ENCODE data around the gene NLRP12. TPM values are rescaled to one million over a fixed set of nuclear protein-coding genes. Genes with fewer than 3 reads are reported as not detected.

Gene NLRP12
- total RNA-seq, 4 donors from 2014 or later = 0.04 to 0.23 TPM; not detected in 2

DNA sequence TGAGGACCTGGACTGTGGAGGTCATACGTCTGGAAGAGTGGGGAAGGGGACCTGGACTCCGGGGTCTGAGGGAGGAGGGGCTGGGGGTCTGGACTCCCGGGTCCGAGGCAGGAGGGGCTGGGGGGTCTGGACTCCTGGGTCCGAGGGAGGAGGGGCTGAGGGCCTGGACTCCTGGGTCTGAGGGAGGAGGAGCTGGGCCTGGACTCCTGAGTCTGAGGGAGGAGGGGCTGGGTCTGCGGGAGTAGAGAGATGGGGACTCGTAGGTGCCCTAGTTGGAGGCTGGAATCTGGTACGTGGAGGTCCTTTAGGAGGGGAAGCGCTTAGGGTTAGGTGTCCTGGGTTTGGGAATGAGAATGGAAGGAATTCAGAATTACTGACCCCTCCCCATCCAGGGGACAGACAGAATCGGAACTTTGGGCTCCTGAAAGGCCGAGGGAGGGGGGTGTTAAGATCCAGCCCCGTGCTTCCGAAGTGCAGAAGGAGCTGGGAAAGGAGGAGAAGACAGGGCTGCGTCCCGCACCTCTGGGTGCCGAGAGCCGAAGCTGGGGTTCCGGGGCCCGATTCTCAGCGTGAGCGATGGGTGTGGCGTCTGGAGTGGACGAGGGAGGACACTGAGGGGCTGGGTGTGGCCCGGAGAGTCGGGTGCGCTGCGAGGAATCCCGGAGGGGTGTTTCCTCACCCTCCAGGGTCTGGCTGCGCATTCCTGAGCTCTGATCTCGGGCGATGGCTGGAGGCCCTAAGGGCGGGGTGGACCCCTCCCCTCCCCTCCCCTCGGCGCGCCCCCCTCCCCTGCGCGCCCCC, 44.2 kb upstream of the NLRP12 start:
- WGBS, 2 donors = 0 to 1% methylated on average over 28 to 35 of the region's 37 CpGs
- intact Hi-C loops (cut with DNase I; ENCODE audit: low total_unique reads) = no loop called here
- TF ChIP-seq POLR2A (IDR thresholded peaks at IDR 0.05) (no peak), CTCF (IDR thresholded peaks at IDR 0.05) (no peak)
- DNase-seq (ENCODE audit: low spot score in 2 of 2) = peak; percentile 56 to 95
- peak overlapping the region; percentile 56 for H3K4me3 ChIP-seq (ENCODE audit: low read depth, poor library complexity, severe bottlenecking)

DNA sequence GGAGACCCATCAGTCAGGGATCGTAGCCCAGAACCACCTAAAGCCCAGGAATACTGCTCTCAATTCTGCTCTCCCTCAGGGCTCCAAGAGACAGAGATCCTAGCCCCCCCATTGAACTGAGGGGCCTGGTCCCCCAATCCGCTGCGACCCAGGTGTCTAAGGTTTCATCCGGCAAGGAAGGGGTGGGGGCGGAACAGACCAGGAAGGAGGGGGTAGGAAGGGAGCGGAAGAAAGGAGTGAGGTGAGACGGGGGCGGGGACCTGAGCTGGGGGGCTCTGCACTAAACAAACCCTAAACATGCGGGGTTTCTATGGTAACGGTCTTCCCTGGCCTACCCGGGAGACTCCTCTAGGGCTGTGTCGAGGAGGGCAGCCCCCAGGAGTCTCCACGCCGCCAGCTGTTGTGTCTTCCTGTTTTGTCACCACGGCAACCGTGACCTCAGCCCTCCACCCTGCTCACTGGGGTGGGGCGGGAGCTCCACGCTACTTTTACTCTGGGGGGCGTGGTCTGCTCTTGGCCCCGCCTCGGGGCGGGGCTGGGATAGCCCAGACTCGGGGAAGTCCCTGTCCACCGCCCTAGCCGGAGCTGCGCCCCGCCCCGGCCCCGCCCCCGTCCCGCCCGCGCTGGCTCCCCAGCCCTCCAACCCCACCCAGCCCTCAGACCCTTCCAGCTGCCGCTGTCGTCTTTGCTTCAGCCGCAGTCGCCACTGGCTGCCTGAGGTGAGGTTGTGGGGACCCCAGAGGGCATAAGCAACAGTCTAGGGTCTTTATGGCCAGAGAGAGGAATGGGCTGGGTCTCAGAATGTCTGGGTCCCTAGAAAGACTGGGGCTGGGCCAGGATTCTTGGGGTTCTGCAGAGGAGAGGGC, 43.3 kb upstream of the NLRP12 start, which contains the start of gene MYADM:
Gene MYADM, plus strand, starts transcription at position 659 of the 866 bp plus-strand sequence. CDS start 5,647 bp downstream, outside the sequence.
- H3K4me3 ChIP-seq (ENCODE audit: low read depth, poor library complexity, severe bottlenecking) = peak within 1 kb of the TSS; percentile 56
- whole genome bisulfite sequencing, 2 donors = 1 to 2% methylated on average over 12 to 28 of the region's 37 CpGs
- peak in 1 of 2 donors; percentile 46 for TF ChIP-seq POLR2A (IDR thresholded peaks at IDR 0.05)
- no peak for TF ChIP-seq CTCF (IDR thresholded peaks at IDR 0.05)
- DNase-seq (ENCODE audit: low spot score in 2 of 2) = peak; percentile 99 to 100
- intact Hi-C loops (cut with DNase I; ENCODE audit: low total_unique reads) = no loop called here

DNA sequence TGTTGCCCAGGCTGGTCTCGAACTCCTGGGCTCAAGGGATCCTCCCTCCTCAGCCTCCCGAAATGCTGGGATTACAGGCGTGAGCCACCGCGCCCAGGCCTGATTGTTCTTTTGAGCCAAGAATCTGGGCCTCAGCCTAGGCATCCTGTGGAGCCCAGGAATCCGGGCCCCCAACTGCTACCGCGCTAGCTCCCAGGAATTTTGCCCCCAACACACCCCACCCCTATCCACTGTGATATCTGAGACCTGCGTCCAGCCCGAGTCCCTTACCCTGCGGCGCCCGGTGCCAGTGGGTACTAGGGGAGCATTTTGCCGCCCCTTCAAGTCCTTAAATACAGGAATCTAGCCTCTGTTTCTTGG, 42.7 kb upstream of the NLRP12 start:
- TF ChIP-seq POLR2A (IDR thresholded peaks at IDR 0.05) (no peak), CTCF (IDR thresholded peaks at IDR 0.05) (no peak)
- intact Hi-C loops (cut with DNase I; ENCODE audit: low total_unique reads) = no loop called here
- no peak for DNase-seq (ENCODE audit: low spot score in 2 of 2)
- 8 to 9% methylated on average over 14 of the region's 14 CpGs for WGBS, 2 donors
- H3K4me3 ChIP-seq (ENCODE audit: low read depth, poor library complexity, severe bottlenecking) = no peak overlapping the region

DNA sequence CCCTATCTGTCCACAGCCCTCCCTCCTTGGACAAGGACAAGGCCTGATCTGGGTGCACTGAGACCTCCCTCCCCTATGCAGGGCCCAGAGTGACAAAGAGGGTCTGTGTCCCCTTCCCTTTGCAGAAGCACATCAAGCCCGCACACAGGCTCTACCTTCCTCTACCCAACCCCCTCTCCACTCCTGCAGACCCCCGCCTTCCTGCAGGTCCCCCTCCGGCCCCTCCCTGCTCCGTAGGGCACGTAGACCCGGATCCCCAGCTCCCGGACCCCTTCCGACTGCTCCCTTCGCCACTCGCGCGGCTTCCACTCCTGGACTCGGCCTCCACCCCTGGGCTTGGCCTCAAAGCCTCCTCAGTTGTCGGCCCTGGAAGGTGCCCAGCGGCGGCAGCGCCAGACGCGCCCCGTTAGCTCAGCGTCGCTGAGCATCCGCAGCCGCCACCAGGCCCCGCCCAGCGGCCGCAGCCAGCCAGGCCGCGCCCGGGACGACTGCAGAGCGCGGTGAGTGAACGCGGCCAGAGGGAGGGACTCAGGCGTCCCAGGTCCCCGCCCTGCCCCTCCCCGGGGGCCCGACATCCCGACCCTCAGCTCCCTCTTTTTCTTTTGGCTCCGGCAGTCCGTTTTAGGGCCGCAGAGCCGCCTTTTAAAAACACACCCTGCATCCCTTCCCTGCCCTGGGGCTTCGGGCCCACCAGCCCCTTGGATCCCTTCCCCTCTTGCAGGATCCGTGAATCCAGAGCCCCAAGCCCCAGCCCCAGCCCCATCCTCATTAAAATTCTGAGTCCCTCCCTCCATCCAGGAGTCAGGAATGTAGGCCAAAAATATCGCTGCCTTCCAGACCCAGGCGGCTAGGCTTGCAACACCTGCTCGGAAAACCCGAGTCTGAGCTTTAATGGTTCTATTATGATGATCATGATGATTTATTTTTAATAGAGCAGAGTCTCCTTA, 42.1 kb upstream of the NLRP12 start:
- 2 to 3% methylated on average over 37 to 45 of the region's 50 CpGs for WGBS, 2 donors
- H3K4me3 ChIP-seq (ENCODE audit: low read depth, poor library complexity, severe bottlenecking) = peak overlapping the region; percentile 24
- intact Hi-C loops (cut with DNase I; ENCODE audit: low total_unique reads) = no loop called here
- DNase-seq (ENCODE audit: low spot score in 2 of 2) = peak; percentile 66 to 96
- TF ChIP-seq CTCF (IDR thresholded peaks at IDR 0.05) (no peak), POLR2A (IDR thresholded peaks at IDR 0.05) (no peak)

GRCh38 chr19:53865523-53865917, 41.4 kb upstream of the NLRP12 start:
- TF ChIP-seq CTCF (IDR thresholded peaks at IDR 0.05) (no peak), POLR2A (IDR thresholded peaks at IDR 0.05) (no peak)
- peak overlapping the region; percentile 24 for H3K4me3 ChIP-seq (ENCODE audit: low read depth, poor library complexity, severe bottlenecking)
- no peak for DNase-seq (ENCODE audit: low spot score in 2 of 2)
- 41 to 48% methylated on average over 9 of the region's 9 CpGs for WGBS, 2 donors
- intact Hi-C loops (cut with DNase I; ENCODE audit: low total_unique reads) = no loop called here

Measured in lower leg skin (tissue), 4 donors.